HCT116 (cell line): ENCODE data around the gene IL1F10. TPM values are rescaled to one million over a fixed set of nuclear protein-coding genes. Genes with fewer than 3 reads are reported as not detected.

Experiments used
- ATAC-seq: fragments of 200-7000 bp; cut with Tn5 transposase; 2 replicates; pipeline ENCODE4 v1.9.1; 2020; ENCODE audit warnings: mild to moderate bottlenecking, moderate library complexity
- BruUV-seq: library from RNA; stranded (reverse); fragments of 400-500 nt; replicated peaks from 2 replicates; lab custom pipeline; 2021; lab: Mats Ljungman, UMichigan
- CTCF ChIA-PET: fragments of 300-600 bp; sonication (Branson Sonifier 250); formaldehyde crosslinking; loops from one replicate; lab custom pipeline; 2021; ENCODE audit warnings: antibody characterized with exemption; lab: Charles Lee
- POLR2A ChIA-PET: fragments of 300-600, 350-600 bp; sonication (Branson Sonifier 250); formaldehyde crosslinking; loops from one replicate; lab custom pipeline; 2021; ENCODE audit warnings: antibody characterized with exemption; lab: Charles Lee
- RAD21 ChIA-PET, 2 experiments: fragments of 300-600 bp; sonication (Branson Sonifier 250); formaldehyde crosslinking; loops; one replicate each; lab custom pipeline; 2023; ENCODE audit warnings: low total read pairs in 2 of 2; ENCODE audit not compliant: uncharacterized antibody in 2 of 2, unreplicated experiment in 2 of 2, low non-redundant PET in 1 of 2; lab: Charles Lee
- DNase-seq: peaks from one replicate; pipeline ENCODE4 v3.0.0-alpha.2; 2010; ENCODE audit warnings: low read depth, low spot score
- H2AFZ ChIP-seq: fragments of 200-600 bp; shearing (Covaris generic), sonication (generic); 2 replicates; pipeline ENCODE4 v1.6.1; 2017; ENCODE audit warnings: low read depth, mixed run types, mixed read lengths, antibody characterized with exemption, low read length; ENCODE audit not compliant: poor library complexity, severe bottlenecking
- H3K27ac ChIP-seq: 2 replicates; pipeline ENCODE4 v1.5.1; 2012; ENCODE audit warnings: low read depth, low read length
- H3K27me3 ChIP-seq: fragments of 200-600 bp; sonication (generic); 2 replicates; pipeline ENCODE4 v1.6.1; 2016; ENCODE audit warnings: mixed run types, low read length, mixed read lengths; ENCODE audit not compliant: insufficient read depth
- H3K36me3 ChIP-seq, 2 experiments: fragments of 200-500 bp in 1 of 2; fragments of 200-600 bp in 1 of 2; sonication (Bioruptor generic) in 1 of 2; sonication (generic) in 1 of 2; 2 replicates each; pipeline versions ENCODE4 v1.5.1 to v1.6.1; 2014 to 2016; ENCODE audit warnings: low read length in 2 of 2, inconsistent platforms in 1 of 2, mixed read lengths in 1 of 2, mixed run types in 1 of 2; ENCODE audit not compliant: insufficient read depth in 2 of 2, control insufficient read depth in 1 of 2
- H3K4me1 ChIP-seq, 2 experiments: fragments of 200-600 bp in 1 of 2; sonication (generic) in 1 of 2; 2 replicates each; pipeline versions ENCODE4 v1.5.1 to v1.6.1; 2012 to 2017; ENCODE audit warnings: low read length in 2 of 2, inconsistent platforms in 1 of 2, mild to moderate bottlenecking in 1 of 2, mixed read lengths in 1 of 2, mixed run types in 1 of 2, moderate library complexity in 1 of 2; ENCODE audit not compliant: insufficient read depth in 2 of 2, control insufficient read depth in 1 of 2
- H3K4me2 ChIP-seq: fragments of 200-600 bp; sonication (generic); 2 replicates; pipeline ENCODE4 v1.6.1; 2017; ENCODE audit warnings: mixed run types, low read length, mixed read lengths
- H3K4me3 ChIP-seq, 2 experiments: fragments of 200-600 bp in 1 of 2; sonication (generic) in 1 of 2; replicated peaks in 1 of 2; 2 replicates each; pipeline ENCODE4 v1.5.1; 2011 to 2016; ENCODE audit warnings: low read length in 2 of 2, control low read depth in 1 of 2, low read depth in 1 of 2, mild to moderate bottlenecking in 1 of 2, mixed read lengths in 1 of 2, mixed run types in 1 of 2
- H3K79me2 ChIP-seq: fragments of 200-600 bp; sonication (generic); 2 replicates; pipeline ENCODE4 v1.6.1; 2017; ENCODE audit warnings: mild to moderate bottlenecking, mixed run types, low read length, moderate library complexity, mixed read lengths; ENCODE audit not compliant: insufficient read depth
- H3K9ac ChIP-seq: fragments of 200-600 bp; sonication (generic); 2 replicates; pipeline ENCODE4 v1.6.1; 2016; ENCODE audit warnings: low read length, mixed read lengths
- H3K9me2 ChIP-seq: fragments of 200-600 bp; sonication (generic), shearing (Covaris generic); 2 replicates; pipeline ENCODE4 v1.6.1; 2017; ENCODE audit warnings: mixed run types, mild to moderate bottlenecking, moderate library complexity; ENCODE audit not compliant: insufficient read depth
- H3K9me3 ChIP-seq, 2 experiments: fragments of 200-500 bp in 1 of 2; fragments of 200-600 bp in 1 of 2; sonication (Bioruptor generic) in 1 of 2; sonication (generic) in 1 of 2; 2 replicates each; pipeline ENCODE4 v1.6.1; 2014 to 2017; ENCODE audit warnings: low read length in 2 of 2, mixed read lengths in 2 of 2, inconsistent platforms in 1 of 2, low read depth in 1 of 2, mild to moderate bottlenecking in 1 of 2, mixed run types in 1 of 2, moderate library complexity in 1 of 2; ENCODE audit not compliant: control insufficient read depth in 1 of 2, insufficient read depth in 1 of 2
- H4K20me1 ChIP-seq: fragments of 200-600 bp; sonication (generic), shearing (Covaris generic); 2 replicates; pipeline ENCODE4 v1.6.1; 2017; ENCODE audit warnings: mixed run types, mild to moderate bottlenecking, moderate library complexity; ENCODE audit not compliant: insufficient read depth
- CEBPB ChIP-seq: IDR thresholded peaks from 2 replicates; pipeline ENCODE4 v1.6.1; 2012; ENCODE audit warnings: low read depth
- EGR1 ChIP-seq: IDR thresholded peaks from 2 replicates; pipeline ENCODE4 v1.6.1; 2012; ENCODE audit warnings: low read depth
- ELF1 ChIP-seq: IDR thresholded peaks from 2 replicates; pipeline ENCODE4 v1.6.1; 2012; ENCODE audit warnings: low read depth, borderline replicate concordance
- EZH2 ChIP-seq: fragments of 200-600 bp; sonication (generic); IDR thresholded peaks from 2 replicates; pipeline ENCODE4 v1.6.1; 2017; ENCODE audit warnings: antibody characterized with exemption, mixed run types
- EZH2phosphoT487 ChIP-seq: fragments of 200-600 bp; IDR thresholded peaks from 2 replicates; pipeline ENCODE4 v1.6.1; 2018; ENCODE audit warnings: antibody characterized with exemption, borderline replicate concordance
- JUND ChIP-seq: IDR thresholded peaks from 2 replicates; pipeline ENCODE4 v1.6.1; 2012
- POLR2A ChIP-seq: IDR thresholded peaks from 2 replicates; pipeline ENCODE4 v1.7.0; 2011; ENCODE audit warnings: borderline replicate concordance; ENCODE audit not compliant: insufficient read depth, insufficient read length; ENCODE audit errors: extremely low read depth
- POLR2AphosphoS5 ChIP-seq: IDR thresholded peaks from 2 replicates; pipeline ENCODE4 v1.6.1; 2011; ENCODE audit warnings: mild to moderate bottlenecking, low read depth, low read length, moderate library complexity
- RAD21 ChIP-seq: IDR thresholded peaks from 2 replicates; pipeline ENCODE4 v1.6.1; 2012; ENCODE audit warnings: low read depth, mild to moderate bottlenecking
- SIN3A ChIP-seq: IDR thresholded peaks from 2 replicates; pipeline ENCODE4 v1.6.1; 2012; ENCODE audit warnings: low read depth
- SP1 ChIP-seq: IDR thresholded peaks from 2 replicates; pipeline ENCODE4 v1.6.1; 2012; ENCODE audit warnings: low read depth
- SRF ChIP-seq: IDR thresholded peaks from 2 replicates; pipeline ENCODE4 v1.6.1; 2012; ENCODE audit warnings: low read depth
- TCF7L2 ChIP-seq: IDR thresholded peaks from 2 replicates; pipeline ENCODE4 v1.7.0; 2011; ENCODE audit warnings: borderline replicate concordance, inconsistent platforms; ENCODE audit not compliant: insufficient read depth, insufficient read length; ENCODE audit errors: extremely low read depth
- YY1 ChIP-seq: IDR thresholded peaks from 2 replicates; pipeline ENCODE4 v1.6.1; 2011; ENCODE audit warnings: low read length, low read depth, moderate library complexity, mild to moderate bottlenecking; ENCODE audit not compliant: insufficient replicate concordance; ENCODE audit errors: extremely low read depth
- ZFX ChIP-seq: fragments of 450-650 bp; IDR thresholded peaks from 2 replicates; pipeline ENCODE4 v1.6.1; 2017
- intact Hi-C: fragments of 100-400 bp; cut with micrococcal nuclease; formaldehyde crosslinking; loops from 2 replicates; pipeline ENCODE4 v1.10.0; 2022
- total RNA-seq: library from RNA; stranded (reverse); gene quantifications from one replicate; pipeline ENCODE4 v1.2.1, GENCODE V29; 2021; ENCODE audit not compliant: unreplicated experiment
- TF ChIP-seq, protein P1 (sequence below): IDR thresholded peaks from 2 replicates; pipeline ENCODE4 v1.6.1; 2012
- TF ChIP-seq, protein P2 (sequence below): IDR thresholded peaks from 2 replicates; pipeline ENCODE4 v1.6.1; 2012
- TF ChIP-seq, protein P3 (sequence below): IDR thresholded peaks from 2 replicates; pipeline ENCODE4 v1.6.1; 2012; ENCODE audit warnings: low read depth

Gene IL1F10
- total RNA-seq, 1 experiment from 2014 or later: not detected

DNA sequence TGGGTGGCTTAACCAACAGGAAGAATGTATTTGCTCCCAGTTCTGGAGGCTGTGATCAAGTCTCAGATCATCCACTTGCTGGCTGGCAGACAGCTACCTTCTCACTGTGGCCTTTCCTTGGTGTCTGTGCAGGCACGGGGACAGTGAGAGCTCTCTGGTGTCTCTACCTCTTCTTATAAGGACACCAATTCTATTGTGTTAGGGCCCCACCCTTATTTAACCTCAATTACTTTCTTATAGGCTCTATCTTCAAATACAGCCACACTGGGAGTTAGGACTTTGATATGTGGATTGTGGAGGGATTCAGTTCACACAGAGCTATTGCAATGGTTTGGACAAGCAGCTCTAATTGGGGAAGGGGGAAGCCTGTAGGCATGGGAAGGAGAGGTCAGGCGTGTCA lies 34.4 kb downstream of the IL1F10 start:
- no TSS peak for BruUV-seq
- no peak overlapping the region for H3K27ac ChIP-seq
- H4K20me1 ChIP-seq: no peaks in the 10 kb centered on the region
- H3K4me1 ChIP-seq: no peaks in the 10 kb centered on the region
- ChIA-PET CTCF (interaction anchor here (1.0 kb wide), 1 partner anchor 36 kb away, joined by 3 read pairs; no protein-coding TSS in a partner anchor), RAD21 (no interaction called here)
- intact Hi-C loops: no loop called here
- H3K4me3 ChIP-seq: no peak overlapping the region
- no peak for ATAC-seq
- H3K9me2 ChIP-seq: no peaks in the 10 kb centered on the region
- no peaks in the 10 kb centered on the region for H3K27me3 ChIP-seq
- no peaks in the 10 kb centered on the region for H3K9me3 ChIP-seq
- TF ChIP-seq EZH2: no peak
- no peak for TF ChIP-seq SRF
- TF ChIP-seq, all 23 proteins: peak for 0
- Histone ChIP-seq H3K36me3 (no peaks in the 10 kb centered on the region), H2AFZ (no peak overlapping the region), H3K9ac (no peak overlapping the region), H3K79me2 (no peaks in the 10 kb centered on the region), H3K4me2 (no peak overlapping the region)
- POLR2A ChIA-PET: no interaction called here
- no peak for DNase-seq

DNA sequence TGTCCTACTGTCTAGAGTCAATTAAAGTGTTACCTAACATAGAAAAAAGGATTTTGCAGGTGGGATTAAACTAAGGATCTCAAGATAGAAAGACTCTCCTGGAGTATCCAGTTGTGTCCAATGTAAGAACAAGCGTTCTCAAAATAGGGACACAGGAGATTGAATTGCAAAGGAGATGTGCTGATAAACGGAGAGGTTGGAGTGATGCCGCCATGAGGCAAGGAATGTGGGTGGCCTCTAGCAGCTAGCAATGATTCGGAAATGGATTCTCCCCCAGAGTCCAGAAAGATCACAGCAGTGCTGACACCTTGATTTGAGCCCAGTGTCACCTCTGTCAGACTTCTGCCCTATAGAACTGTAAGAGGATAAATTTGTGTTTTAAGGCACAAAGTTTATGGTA lies 35.5 kb downstream of the IL1F10 start:
- no peaks in the 10 kb centered on the region for H3K9me2 ChIP-seq
- H3K36me3 ChIP-seq: no peaks in the 10 kb centered on the region
- BruUV-seq: no TSS peak
- intact Hi-C loops: no loop called here
- H3K4me2 ChIP-seq: no peak overlapping the region
- POLR2A ChIA-PET: no interaction called here
- no peak for ATAC-seq
- no peaks in the 10 kb centered on the region for H3K4me1 ChIP-seq
- no peaks in the 10 kb centered on the region for H4K20me1 ChIP-seq
- CTCF ChIA-PET: no interaction called here
- RAD21 ChIA-PET: no interaction called here
- no peak for DNase-seq
- no peaks in the 10 kb centered on the region for H3K9me3 ChIP-seq
- H3K4me3 ChIP-seq: no peak overlapping the region
- no peak overlapping the region for H3K27ac ChIP-seq
- H3K79me2 ChIP-seq: no peaks in the 10 kb centered on the region
- no peak overlapping the region for H3K9ac ChIP-seq
- no peak overlapping the region for H2AFZ ChIP-seq
- H3K27me3 ChIP-seq: no peaks in the 10 kb centered on the region
- TF ChIP-seq, protein P1, sequence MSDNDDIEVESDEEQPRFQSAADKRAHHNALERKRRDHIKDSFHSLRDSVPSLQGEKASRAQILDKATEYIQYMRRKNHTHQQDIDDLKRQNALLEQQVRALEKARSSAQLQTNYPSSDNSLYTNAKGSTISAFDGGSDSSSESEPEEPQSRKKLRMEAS: no peak
- TF ChIP-seq SRF: no peak
- no peak for TF ChIP-seq EZH2phosphoT487
- TF ChIP-seq ELF1: no peak
- TF ChIP-seq JUND: no peak
- TF ChIP-seq RAD21: no peak
- TF ChIP-seq EZH2: no peak
- TF ChIP-seq, protein P2, sequence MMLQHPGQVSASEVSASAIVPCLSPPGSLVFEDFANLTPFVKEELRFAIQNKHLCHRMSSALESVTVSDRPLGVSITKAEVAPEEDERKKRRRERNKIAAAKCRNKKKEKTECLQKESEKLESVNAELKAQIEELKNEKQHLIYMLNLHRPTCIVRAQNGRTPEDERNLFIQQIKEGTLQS: no peak
- TF ChIP-seq YY1: no peak
- no peak for TF ChIP-seq TCF7L2
- no peak for TF ChIP-seq SIN3A
- no peak for TF ChIP-seq ZFX
- no peak for TF ChIP-seq EGR1
- no peak for TF ChIP-seq SP1
- TF ChIP-seq POLR2AphosphoS5: no peak
- no peak for TF ChIP-seq POLR2A
- no peak for TF ChIP-seq CEBPB
- TF ChIP-seq, protein P3, sequence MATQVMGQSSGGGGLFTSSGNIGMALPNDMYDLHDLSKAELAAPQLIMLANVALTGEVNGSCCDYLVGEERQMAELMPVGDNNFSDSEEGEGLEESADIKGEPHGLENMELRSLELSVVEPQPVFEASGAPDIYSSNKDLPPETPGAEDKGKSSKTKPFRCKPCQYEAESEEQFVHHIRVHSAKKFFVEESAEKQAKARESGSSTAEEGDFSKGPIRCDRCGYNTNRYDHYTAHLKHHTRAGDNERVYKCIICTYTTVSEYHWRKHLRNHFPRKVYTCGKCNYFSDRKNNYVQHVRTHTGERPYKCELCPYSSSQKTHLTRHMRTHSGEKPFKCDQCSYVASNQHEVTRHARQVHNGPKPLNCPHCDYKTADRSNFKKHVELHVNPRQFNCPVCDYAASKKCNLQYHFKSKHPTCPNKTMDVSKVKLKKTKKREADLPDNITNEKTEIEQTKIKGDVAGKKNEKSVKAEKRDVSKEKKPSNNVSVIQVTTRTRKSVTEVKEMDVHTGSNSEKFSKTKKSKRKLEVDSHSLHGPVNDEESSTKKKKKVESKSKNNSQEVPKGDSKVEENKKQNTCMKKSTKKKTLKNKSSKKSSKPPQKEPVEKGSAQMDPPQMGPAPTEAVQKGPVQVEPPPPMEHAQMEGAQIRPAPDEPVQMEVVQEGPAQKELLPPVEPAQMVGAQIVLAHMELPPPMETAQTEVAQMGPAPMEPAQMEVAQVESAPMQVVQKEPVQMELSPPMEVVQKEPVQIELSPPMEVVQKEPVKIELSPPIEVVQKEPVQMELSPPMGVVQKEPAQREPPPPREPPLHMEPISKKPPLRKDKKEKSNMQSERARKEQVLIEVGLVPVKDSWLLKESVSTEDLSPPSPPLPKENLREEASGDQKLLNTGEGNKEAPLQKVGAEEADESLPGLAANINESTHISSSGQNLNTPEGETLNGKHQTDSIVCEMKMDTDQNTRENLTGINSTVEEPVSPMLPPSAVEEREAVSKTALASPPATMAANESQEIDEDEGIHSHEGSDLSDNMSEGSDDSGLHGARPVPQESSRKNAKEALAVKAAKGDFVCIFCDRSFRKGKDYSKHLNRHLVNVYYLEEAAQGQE: no peak
